GM23338 (cell line): Measurements from ENCODE around the gene AHSP. TPM values are rescaled to one million over a fixed set of nuclear protein-coding genes. Genes with fewer than 3 reads are reported as not detected.

Experiments used
- ATAC-seq: fragments of 200-7000 bp; cut with Tn5 transposase; 3 replicates; pipeline ENCODE4 v1.9.1; 2020
- DNase-seq: peaks from one replicate; pipeline ENCODE4 v3.0.0-alpha.2; 2015; ENCODE audit warnings: low spot score
- H2AFZ ChIP-seq: fragments of 200-600 bp; sonication (generic); 2 replicates; pipeline ENCODE4 v1.8.0; 2016; ENCODE audit warnings: antibody characterized with exemption, mild to moderate bottlenecking, moderate library complexity
- H3F3A ChIP-seq: fragments of 200-600 bp; sonication (generic); replicated peaks from 2 replicates; pipeline ENCODE4 v1.8.0; 2017; ENCODE audit warnings: antibody characterized with exemption, mixed run types, low read depth
- H3K27ac ChIP-seq: fragments of 200-600 bp; sonication (generic); 2 replicates; pipeline ENCODE4 v1.6.1; 2016; ENCODE audit warnings: low read depth
- H3K27me3 ChIP-seq: fragments of 200-600 bp; sonication (generic); 2 replicates; pipeline ENCODE4 v1.8.0; 2016; ENCODE audit warnings: mild to moderate bottlenecking, mixed run types, moderate library complexity; ENCODE audit not compliant: insufficient read depth
- H3K36me3 ChIP-seq: fragments of 200-600 bp; sonication (generic); 2 replicates; pipeline ENCODE4 v1.8.0; 2016; ENCODE audit warnings: mild to moderate bottlenecking; ENCODE audit not compliant: insufficient read depth
- H3K4me1 ChIP-seq: fragments of 200-600 bp; sonication (generic); 2 replicates; pipeline ENCODE4 v1.8.0; 2016; ENCODE audit warnings: mild to moderate bottlenecking, moderate library complexity; ENCODE audit not compliant: insufficient read depth
- H3K4me2 ChIP-seq: fragments of 200-600 bp; sonication (generic); 2 replicates; pipeline ENCODE4 v1.7.1; 2017; ENCODE audit warnings: mixed run types
- H3K4me3 ChIP-seq: fragments of 200-600 bp; sonication (generic); 2 replicates; pipeline ENCODE4 v1.6.1; 2016; ENCODE audit warnings: mixed run types
- H3K79me2 ChIP-seq: fragments of 200-600 bp; sonication (generic); replicated peaks from 2 replicates; pipeline ENCODE4 v1.8.0; 2017; ENCODE audit warnings: mild to moderate bottlenecking; ENCODE audit not compliant: insufficient read depth
- H3K9me2 ChIP-seq: fragments of 200-600 bp; sonication (generic); 2 replicates; pipeline ENCODE4 v1.8.0; 2017; ENCODE audit not compliant: insufficient read depth
- H4K20me1 ChIP-seq: fragments of 200-600 bp; sonication (generic); replicated peaks from 2 replicates; pipeline ENCODE4 v1.8.0; 2017; ENCODE audit warnings: mild to moderate bottlenecking; ENCODE audit not compliant: insufficient read depth
- H3K27ac Mint-ChIP-seq: 2 replicates; pipeline ENCODE4 v1.8.0; 2020; ENCODE audit warnings: inconsistent platforms, mild to moderate bottlenecking, moderate library complexity, mixed read lengths
- H3K27me3 Mint-ChIP-seq: 3 replicates; pipeline ENCODE4 v1.8.0; 2022; ENCODE audit warnings: low read depth, mild to moderate bottlenecking, moderate library complexity, mixed read lengths, inconsistent platforms; ENCODE audit not compliant: insufficient read depth, poor library complexity
- H3K36me3 Mint-ChIP-seq: 3 replicates; pipeline ENCODE4 v1.8.0; 2021; ENCODE audit warnings: low read depth, mild to moderate bottlenecking, inconsistent platforms, moderate library complexity, mixed read lengths
- H3K4me1 Mint-ChIP-seq: 3 replicates; pipeline ENCODE4 v1.8.0; 2020; ENCODE audit warnings: mild to moderate bottlenecking, inconsistent platforms, mixed read lengths
- H3K4me3 Mint-ChIP-seq: 3 replicates; pipeline ENCODE4 v1.8.0; 2021; ENCODE audit warnings: moderate library complexity, mild to moderate bottlenecking, inconsistent platforms, mixed read lengths
- H3K9me3 Mint-ChIP-seq: 3 replicates; pipeline ENCODE4 v1.8.0; 2020; ENCODE audit warnings: moderate library complexity, mild to moderate bottlenecking, inconsistent platforms, mixed read lengths
- CREB1 ChIP-seq: fragments of 250-450 bp; sonication (Bioruptor Pico); IDR thresholded peaks from 2 replicates; pipeline ENCODE4 v1.5.0; 2020; ENCODE audit warnings: low read depth, mild to moderate bottlenecking, moderate library complexity
- EZH2 ChIP-seq: fragments of 200-600 bp; sonication (generic); IDR thresholded peaks from one replicate; pipeline ENCODE4 v1.8.0; 2017; ENCODE audit warnings: antibody characterized with exemption, mild to moderate bottlenecking, low read depth; ENCODE audit not compliant: unreplicated experiment
- EZH2phosphoT487 ChIP-seq: fragments of 200-600 bp; sonication (generic); IDR thresholded peaks from one replicate; pipeline ENCODE4 v1.8.1; 2018; ENCODE audit warnings: antibody characterized with exemption; ENCODE audit not compliant: unreplicated experiment
- JUNB ChIP-seq: IDR thresholded peaks from one replicate; pipeline ENCODE4 v1.6.1; 2016; ENCODE audit warnings: antibody characterized with exemption; ENCODE audit not compliant: unreplicated experiment
- NANOG ChIP-seq: IDR thresholded peaks from 2 replicates; pipeline ENCODE4 v1.6.1; 2016; ENCODE audit warnings: antibody characterized with exemption, borderline replicate concordance
- POLR2AphosphoS5 ChIP-seq: IDR thresholded peaks from 2 replicates; pipeline ENCODE4 v1.6.1; 2016; ENCODE audit warnings: antibody characterized with exemption, low read depth
- REST ChIP-seq: IDR thresholded peaks from one replicate; pipeline ENCODE4 v1.6.1; 2018; ENCODE audit warnings: antibody characterized with exemption; ENCODE audit not compliant: unreplicated experiment
- STAT1 ChIP-seq: IDR thresholded peaks from one replicate; pipeline ENCODE4 v1.6.1; 2016; ENCODE audit warnings: antibody characterized with exemption; ENCODE audit not compliant: unreplicated experiment
- ZNF114 ChIP-seq: fragments of 250-450 bp; sonication (Bioruptor Pico); IDR thresholded peaks from 2 replicates; pipeline ENCODE4 v1.5.0; 2020; ENCODE audit warnings: mild to moderate bottlenecking, moderate library complexity
- ZNF331 ChIP-seq: fragments of 250-450 bp; sonication (Bioruptor Pico); IDR thresholded peaks from 2 replicates; pipeline ENCODE4 v1.5.0; 2020; ENCODE audit warnings: low read depth, mild to moderate bottlenecking, moderate library complexity
- polyA plus RNA-seq: library from polyadenylated mRNA; unstranded; fragments of >200 nt; fragmentation: Nextera tagmentation; extraction: Ambion mirVana; gene quantifications from 2 replicates; pipeline ENCODE4 v1.2.1, GENCODE V29; 2016
- total RNA-seq: library from RNA; depleted of rRNA; stranded (reverse); fragments of >200 nt; shearing (Covaris generic); gene quantifications from 2 replicates; pipeline ENCODE4 v1.2.3, GENCODE V29; 2014
- TF ChIP-seq, protein P1 (sequence below), 2 experiments: fragments of 200-600 bp in 1 of 2; sonication (generic) in 1 of 2; conservative IDR thresholded peaks; 2 replicates each; pipeline versions ENCODE4 v1.5.1 to v1.6.1; 2016 to 2017; ENCODE audit warnings: antibody characterized with exemption in 2 of 2, low read depth in 2 of 2, mild to moderate bottlenecking in 2 of 2, moderate library complexity in 1 of 2
- TF ChIP-seq, protein P2 (sequence below): IDR thresholded peaks from 2 replicates; pipeline ENCODE4 v1.6.1; 2016; ENCODE audit warnings: antibody characterized with exemption
- TF ChIP-seq, protein P3 (sequence below): fragments of 250-450 bp; sonication (Bioruptor Pico); IDR thresholded peaks from 2 replicates; pipeline ENCODE4 v1.5.0; 2020; ENCODE audit warnings: mild to moderate bottlenecking, moderate library complexity

The AHSP gene
- total and polyA plus RNA-seq, 2 experiments from 2014 or later: 2.1 TPM; not detected in 1

DNA sequence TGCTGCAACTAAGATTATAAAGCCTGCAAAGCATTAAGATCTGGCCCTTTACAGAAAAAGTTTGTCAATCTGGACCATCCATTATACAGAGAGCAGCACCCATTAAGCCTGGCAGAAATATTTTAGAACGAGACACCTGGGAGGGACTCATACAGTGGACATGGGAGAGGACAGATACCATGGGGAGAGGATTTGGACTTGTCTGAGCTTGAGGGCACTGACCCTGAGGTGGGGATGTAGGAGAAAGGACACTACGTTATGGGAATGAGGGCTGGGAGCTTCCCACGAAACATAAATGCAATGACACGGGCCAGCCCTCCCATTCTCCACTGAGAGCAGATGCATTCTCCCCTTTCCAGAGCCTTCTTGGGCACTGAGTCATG lies 25.7 kb upstream of the AHSP start:
- ATAC-seq (no peak; the same call in 2 of the 3 replicates), DNase-seq (no peak)
- Histone ChIP-seq H3K4me2 (peak overlapping the region; percentile 72), H3K4me3 (peak overlapping the region; percentile 28), H2AFZ (no peak overlapping the region), H3K9me2 (no peaks in the 10 kb centered on the region), H4K20me1 (peaks cover 4% of the 10 kb centered on the region; the same call in 1 of the 2 replicates), H3K79me2 (no peaks in the 10 kb centered on the region), H3K36me3 (no peaks in the 10 kb centered on the region), H3K27ac (no peak overlapping the region), H3K27me3 (no peaks in the 10 kb centered on the region), H3K4me1 (peaks cover 15% of the 10 kb centered on the region), H3F3A (no peaks in the 10 kb centered on the region)
- H3K27me3 Mint-ChIP-seq: peaks cover 7% of the 10 kb centered on the region
- H3K27ac Mint-ChIP-seq: no peak overlapping the region
- H3K9me3 Mint-ChIP-seq: no peaks in the 10 kb centered on the region; the same call in 2 of the 3 replicates
- peaks cover 19% of the 10 kb centered on the region for H3K4me1 Mint-ChIP-seq
- H3K36me3 Mint-ChIP-seq: peaks cover 14% of the 10 kb centered on the region
- TF ChIP-seq POLR2AphosphoS5 (no peak), STAT1 (no peak), ZNF114 (no peak), NANOG (no peak), JUNB (no peak), REST (no peak), CREB1 (CRISPR knock-in tag) (no peak), ZNF331 (no peak), EZH2phosphoT487 (no peak), EZH2 (no peak)
- TF ChIP-seq, protein P1, sequence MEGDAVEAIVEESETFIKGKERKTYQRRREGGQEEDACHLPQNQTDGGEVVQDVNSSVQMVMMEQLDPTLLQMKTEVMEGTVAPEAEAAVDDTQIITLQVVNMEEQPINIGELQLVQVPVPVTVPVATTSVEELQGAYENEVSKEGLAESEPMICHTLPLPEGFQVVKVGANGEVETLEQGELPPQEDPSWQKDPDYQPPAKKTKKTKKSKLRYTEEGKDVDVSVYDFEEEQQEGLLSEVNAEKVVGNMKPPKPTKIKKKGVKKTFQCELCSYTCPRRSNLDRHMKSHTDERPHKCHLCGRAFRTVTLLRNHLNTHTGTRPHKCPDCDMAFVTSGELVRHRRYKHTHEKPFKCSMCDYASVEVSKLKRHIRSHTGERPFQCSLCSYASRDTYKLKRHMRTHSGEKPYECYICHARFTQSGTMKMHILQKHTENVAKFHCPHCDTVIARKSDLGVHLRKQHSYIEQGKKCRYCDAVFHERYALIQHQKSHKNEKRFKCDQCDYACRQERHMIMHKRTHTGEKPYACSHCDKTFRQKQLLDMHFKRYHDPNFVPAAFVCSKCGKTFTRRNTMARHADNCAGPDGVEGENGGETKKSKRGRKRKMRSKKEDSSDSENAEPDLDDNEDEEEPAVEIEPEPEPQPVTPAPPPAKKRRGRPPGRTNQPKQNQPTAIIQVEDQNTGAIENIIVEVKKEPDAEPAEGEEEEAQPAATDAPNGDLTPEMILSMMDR (conservative IDR thresholded peaks at IDR 0.05; ENCODE audit: low read depth in 2 of 2): no peak
- TF ChIP-seq, protein P2, sequence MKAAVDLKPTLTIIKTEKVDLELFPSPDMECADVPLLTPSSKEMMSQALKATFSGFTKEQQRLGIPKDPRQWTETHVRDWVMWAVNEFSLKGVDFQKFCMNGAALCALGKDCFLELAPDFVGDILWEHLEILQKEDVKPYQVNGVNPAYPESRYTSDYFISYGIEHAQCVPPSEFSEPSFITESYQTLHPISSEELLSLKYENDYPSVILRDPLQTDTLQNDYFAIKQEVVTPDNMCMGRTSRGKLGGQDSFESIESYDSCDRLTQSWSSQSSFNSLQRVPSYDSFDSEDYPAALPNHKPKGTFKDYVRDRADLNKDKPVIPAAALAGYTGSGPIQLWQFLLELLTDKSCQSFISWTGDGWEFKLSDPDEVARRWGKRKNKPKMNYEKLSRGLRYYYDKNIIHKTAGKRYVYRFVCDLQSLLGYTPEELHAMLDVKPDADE: no peak
- TF ChIP-seq, protein P3, sequence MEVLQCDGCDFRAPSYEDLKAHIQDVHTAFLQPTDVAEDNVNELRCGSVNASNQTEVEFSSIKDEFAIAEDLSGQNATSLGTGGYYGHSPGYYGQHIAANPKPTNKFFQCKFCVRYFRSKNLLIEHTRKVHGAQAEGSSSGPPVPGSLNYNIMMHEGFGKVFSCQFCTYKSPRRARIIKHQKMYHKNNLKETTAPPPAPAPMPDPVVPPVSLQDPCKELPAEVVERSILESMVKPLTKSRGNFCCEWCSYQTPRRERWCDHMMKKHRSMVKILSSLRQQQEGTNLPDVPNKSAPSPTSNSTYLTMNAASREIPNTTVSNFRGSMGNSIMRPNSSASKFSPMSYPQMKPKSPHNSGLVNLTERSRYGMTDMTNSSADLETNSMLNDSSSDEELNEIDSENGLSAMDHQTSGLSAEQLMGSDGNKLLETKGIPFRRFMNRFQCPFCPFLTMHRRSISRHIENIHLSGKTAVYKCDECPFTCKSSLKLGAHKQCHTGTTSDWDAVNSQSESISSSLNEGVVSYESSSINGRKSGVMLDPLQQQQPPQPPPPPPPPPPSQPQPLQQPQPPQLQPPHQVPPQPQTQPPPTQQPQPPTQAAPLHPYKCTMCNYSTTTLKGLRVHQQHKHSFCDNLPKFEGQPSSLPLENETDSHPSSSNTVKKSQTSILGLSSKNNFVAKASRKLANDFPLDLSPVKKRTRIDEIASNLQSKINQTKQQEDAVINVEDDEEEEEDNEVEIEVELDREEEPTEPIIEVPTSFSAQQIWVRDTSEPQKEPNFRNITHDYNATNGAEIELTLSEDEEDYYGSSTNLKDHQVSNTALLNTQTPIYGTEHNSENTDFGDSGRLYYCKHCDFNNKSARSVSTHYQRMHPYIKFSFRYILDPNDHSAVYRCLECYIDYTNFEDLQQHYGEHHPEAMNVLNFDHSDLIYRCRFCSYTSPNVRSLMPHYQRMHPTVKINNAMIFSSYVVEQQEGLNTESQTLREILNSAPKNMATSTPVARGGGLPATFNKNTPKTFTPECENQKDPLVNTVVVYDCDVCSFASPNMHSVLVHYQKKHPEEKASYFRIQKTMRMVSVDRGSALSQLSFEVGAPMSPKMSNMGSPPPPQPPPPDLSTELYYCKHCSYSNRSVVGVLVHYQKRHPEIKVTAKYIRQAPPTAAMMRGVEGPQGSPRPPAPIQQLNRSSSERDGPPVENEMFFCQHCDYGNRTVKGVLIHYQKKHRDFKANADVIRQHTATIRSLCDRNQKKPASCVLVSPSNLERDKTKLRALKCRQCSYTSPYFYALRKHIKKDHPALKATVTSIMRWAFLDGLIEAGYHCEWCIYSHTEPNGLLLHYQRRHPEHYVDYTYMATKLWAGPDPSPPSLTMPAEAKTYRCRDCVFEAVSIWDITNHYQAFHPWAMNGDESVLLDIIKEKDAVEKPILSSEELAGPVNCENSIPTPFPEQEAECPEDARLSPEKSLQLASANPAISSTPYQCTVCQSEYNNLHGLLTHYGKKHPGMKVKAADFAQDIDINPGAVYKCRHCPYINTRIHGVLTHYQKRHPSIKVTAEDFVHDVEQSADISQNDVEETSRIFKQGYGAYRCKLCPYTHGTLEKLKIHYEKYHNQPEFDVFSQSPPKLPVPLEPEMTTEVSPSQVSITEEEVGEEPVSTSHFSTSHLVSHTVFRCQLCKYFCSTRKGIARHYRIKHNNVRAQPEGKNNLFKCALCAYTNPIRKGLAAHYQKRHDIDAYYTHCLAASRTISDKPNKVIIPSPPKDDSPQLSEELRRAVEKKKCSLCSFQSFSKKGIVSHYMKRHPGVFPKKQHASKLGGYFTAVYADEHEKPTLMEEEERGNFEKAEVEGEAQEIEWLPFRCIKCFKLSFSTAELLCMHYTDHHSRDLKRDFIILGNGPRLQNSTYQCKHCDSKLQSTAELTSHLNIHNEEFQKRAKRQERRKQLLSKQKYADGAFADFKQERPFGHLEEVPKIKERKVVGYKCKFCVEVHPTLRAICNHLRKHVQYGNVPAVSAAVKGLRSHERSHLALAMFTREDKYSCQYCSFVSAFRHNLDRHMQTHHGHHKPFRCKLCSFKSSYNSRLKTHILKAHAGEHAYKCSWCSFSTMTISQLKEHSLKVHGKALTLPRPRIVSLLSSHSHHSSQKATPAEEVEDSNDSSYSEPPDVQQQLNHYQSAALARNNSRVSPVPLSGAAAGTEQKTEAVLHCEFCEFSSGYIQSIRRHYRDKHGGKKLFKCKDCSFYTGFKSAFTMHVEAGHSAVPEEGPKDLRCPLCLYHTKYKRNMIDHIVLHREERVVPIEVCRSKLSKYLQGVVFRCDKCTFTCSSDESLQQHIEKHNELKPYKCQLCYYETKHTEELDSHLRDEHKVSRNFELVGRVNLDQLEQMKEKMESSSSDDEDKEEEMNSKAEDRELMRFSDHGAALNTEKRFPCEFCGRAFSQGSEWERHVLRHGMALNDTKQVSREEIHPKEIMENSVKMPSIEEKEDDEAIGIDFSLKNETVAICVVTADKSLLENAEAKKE (CRISPR knock-in tag): no peak
- H3K4me3 Mint-ChIP-seq: 0 out of 3 replicates have a peak overlapping the region, but pooled peaks have one; percentile 1
